Type B pancreatic cell (in vitro differentiated cells): ENCODE measurements around the gene INO80E. TPM values are rescaled to one million over a fixed set of nuclear protein-coding genes. Genes with fewer than 3 reads are reported as not detected.

Experiments used
- DNase-seq: peaks from one replicate; pipeline ENCODE4 v3.0.0; 2021; ENCODE audit warnings: mixed read lengths; ENCODE audit not compliant: unreplicated experiment; ENCODE audit errors: extremely low spot score
- H3K27ac Mint-ChIP-seq: 2 replicates; pipeline ENCODE4 v1.8.0; 2021; ENCODE audit warnings: mild to moderate bottlenecking, mixed read lengths
- H3K27me3 Mint-ChIP-seq: 2 replicates; pipeline ENCODE4 v1.8.0; 2021; ENCODE audit warnings: mixed read lengths
- H3K36me3 Mint-ChIP-seq: 2 replicates; pipeline ENCODE4 v1.8.0; 2021; ENCODE audit warnings: mixed read lengths
- H3K4me1 Mint-ChIP-seq: one replicate; pipeline ENCODE4 v1.8.0; 2021; ENCODE audit warnings: mixed read lengths; ENCODE audit not compliant: unreplicated experiment
- H3K4me3 Mint-ChIP-seq: 2 replicates; pipeline ENCODE4 v1.8.0; 2021; ENCODE audit warnings: mild to moderate bottlenecking, mixed read lengths
- H3K9me3 Mint-ChIP-seq: 2 replicates; pipeline ENCODE4 v1.8.0; 2021; ENCODE audit warnings: mixed read lengths
- CTCF ChIP-seq: fragments of 200-600 bp; sonication (generic); conservative IDR thresholded peaks from 2 replicates; pipeline ENCODE4 v1.5.0; 2021; ENCODE audit warnings: antibody characterized with exemption, mild to moderate bottlenecking
- total RNA-seq: library from RNA; stranded (reverse); gene quantifications from 2 replicates; pipeline ENCODE4 v1.2.1, GENCODE V29; 2021; ENCODE audit warnings: low replicate concordance

Gene INO80E
- total RNA-seq, 1 donor from 2014 or later, result 78.7 TPM

DNA sequence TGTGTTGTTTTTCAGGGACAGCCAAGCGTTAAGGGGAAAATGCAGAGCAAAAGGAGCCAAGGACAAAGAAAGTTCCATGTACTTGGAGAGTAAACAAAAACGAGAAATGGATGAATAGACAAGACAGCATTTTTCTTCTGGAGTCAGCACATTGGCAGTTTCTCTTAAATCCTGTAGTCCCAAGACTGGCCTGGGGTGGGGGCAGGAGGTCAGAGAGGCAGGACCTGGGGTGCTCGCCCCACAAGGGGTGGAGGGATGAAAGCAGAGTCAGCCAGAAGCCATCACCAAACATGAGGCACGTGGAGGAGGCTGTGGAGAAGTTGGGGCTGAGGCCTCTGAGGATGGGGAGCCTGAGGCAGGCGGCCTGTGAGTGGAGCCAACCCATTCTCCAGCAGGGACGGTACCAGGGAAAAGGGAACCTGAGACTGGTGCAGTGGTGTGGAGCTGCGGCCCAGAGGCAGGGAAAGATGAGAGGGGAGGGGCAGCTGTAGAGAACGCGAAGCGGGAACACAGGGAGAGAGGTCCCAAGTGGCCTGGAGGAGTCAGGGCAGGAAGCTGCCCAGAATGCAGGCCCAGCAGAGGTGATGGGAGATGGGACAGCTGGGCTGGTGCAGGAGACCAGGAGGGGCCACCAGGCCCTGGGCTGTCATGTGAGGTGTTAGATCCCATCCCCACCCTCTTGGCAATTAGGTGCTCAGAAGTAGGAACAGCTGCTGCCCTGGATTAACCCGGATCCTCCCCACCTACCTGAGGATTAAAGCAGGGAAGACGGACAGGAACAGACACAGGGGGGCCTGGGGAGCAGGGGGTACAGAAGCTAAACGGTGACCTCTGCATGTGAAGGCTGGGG is 31.8 kb downstream of the INO80E start:
- H3K27ac Mint-ChIP-seq, result no peak overlapping the region
- H3K4me3 Mint-ChIP-seq, result no peak overlapping the region
- no peak for DNase-seq
- H3K36me3 Mint-ChIP-seq, result no peaks in the 10 kb centered on the region
- H3K9me3 Mint-ChIP-seq, result no peaks in the 10 kb centered on the region
- H3K27me3 Mint-ChIP-seq, result peaks cover 64% of the 10 kb centered on the region
- H3K4me1 Mint-ChIP-seq, result peaks cover 5% of the 10 kb centered on the region
- TF ChIP-seq CTCF, result no peak

GRCh38 chr16:30028438-30029076 is 32.5 kb downstream of the INO80E start:
- Mint-ChIP-seq H3K36me3 (no peaks in the 10 kb centered on the region), H3K27me3 (peaks cover 66% of the 10 kb centered on the region), H3K4me3 (no peak overlapping the region), H3K27ac (no peak overlapping the region), H3K4me1 (peaks cover 5% of the 10 kb centered on the region), H3K9me3 (no peaks in the 10 kb centered on the region)
- TF ChIP-seq CTCF, result no peak
- no peak for DNase-seq

DNA sequence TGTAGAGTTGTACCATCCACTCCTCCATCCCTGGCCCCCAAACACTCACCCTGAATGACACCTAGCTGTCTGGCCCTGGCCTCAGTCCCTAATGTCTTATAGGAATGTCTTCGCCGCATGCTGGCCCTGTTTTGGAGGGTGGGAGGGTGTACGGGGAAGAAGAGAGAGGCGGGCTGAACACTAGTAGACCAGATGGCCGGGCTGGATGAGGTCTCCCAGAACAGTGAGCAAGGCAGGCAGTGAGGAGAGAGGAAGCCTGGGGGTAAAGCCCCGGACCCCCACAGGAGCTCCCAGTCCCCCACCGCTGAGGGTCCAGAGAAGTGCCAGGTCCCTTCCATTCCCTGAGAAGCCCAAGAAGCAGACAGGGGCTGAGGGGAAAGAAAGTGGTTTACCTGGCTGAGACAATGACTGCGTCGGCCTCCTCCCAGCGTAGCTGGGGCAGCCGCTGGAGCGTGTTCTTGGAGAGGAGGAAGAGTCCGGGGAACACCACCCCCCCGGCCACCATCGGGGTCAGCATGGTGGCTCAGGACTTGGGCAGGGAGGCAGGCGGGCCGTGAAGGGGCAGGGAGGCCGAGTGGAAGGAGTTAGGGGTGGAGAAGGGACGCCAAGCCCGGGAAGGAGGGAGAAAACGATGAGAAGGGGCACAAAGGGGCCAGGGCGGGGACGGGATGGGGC is 34.1 kb downstream of the INO80E start:
- Mint-ChIP-seq H3K27me3 (peaks cover 69% of the 10 kb centered on the region), H3K4me1 (peaks cover 5% of the 10 kb centered on the region), H3K4me3 (peak overlapping the region; percentile 60), H3K36me3 (no peaks in the 10 kb centered on the region), H3K27ac (no peak overlapping the region), H3K9me3 (no peaks in the 10 kb centered on the region)
- no peak for DNase-seq
- TF ChIP-seq CTCF, result no peak

DNA sequence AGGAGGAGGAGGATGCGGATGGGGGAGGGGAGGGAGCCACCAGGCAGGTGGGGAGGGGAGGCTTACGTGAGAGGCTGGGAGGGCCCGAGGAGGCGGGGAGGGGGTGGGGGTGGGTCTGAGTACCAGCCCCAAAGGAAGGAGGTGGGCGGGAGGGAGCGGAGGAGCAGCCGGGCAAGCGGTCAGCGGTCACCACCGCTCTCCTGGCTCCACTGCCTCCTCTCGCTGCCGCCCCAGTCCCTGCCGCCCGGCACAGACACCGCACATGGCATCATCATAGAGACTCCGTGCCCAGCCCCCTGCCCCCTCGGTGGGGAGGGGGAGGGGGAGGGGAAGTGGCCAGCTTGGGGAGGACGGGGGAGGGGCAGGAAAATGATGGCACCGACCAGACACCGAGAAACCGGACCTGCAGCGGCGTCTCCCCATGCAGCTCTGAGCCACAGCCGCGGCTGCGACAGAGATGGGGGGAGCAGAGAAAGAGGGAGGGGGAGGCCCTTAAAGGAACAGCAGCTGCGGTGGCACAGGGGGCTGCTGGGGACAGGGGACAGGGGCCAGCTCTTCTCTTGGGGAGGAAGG is 34.9 kb downstream of the INO80E start, which contains the start of gene TLCD3B:
Gene TLCD3B, minus strand, starts transcription at position 431 of the 573 bp plus-strand sequence. CDS start 744 bp downstream, outside the sequence.
- Mint-ChIP-seq H3K4me3 (peak within 1 kb of the TSS; percentile 79), H3K27me3 (peaks cover 70% of the 10 kb centered on the region), H3K27ac (no peak within 1 kb of the TSS), H3K9me3 (no peaks in the 10 kb centered on the region), H3K4me1 (peaks cover 5% of the 10 kb centered on the region), H3K36me3 (no peaks in the 10 kb centered on the region)
- DNase-seq, result no peak
- TF ChIP-seq CTCF, result no peak

DNA sequence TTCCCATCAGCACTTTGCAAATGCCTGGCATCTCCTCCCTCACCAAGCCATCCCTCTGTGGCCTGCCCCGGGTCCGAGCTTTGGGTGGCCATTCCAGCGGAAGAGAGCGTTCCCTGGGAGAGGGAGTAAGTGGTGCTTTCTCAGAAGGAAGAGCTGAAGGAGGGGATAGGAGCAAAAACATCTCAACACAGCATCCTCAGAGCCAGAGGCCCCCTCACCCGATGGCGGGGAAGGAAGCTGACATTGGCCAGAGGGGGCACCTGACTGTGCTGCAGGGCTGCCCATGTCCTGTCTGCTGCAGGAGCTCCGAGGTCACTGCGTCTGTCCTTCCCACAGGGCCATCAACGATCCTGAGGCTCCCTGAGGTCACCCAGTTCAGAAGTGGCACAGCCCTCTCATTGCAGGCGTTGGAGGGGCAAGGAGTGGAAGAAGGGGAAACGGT is 35.5 kb downstream of the INO80E start:
- Mint-ChIP-seq H3K4me3 (no peak overlapping the region), H3K27me3 (peaks cover 74% of the 10 kb centered on the region), H3K27ac (no peak overlapping the region), H3K4me1 (peaks cover 5% of the 10 kb centered on the region), H3K36me3 (no peaks in the 10 kb centered on the region), H3K9me3 (no peaks in the 10 kb centered on the region)
- no peak for TF ChIP-seq CTCF
- DNase-seq, result no peak
